ENCODE data around the gene PCDH1.
A peak's percentile ranks its signal among the peaks of the same experiment; 100 is the strongest.

The PCDH1 gene

GRCh38 chr5:141858079-141858765, 20.0 kb downstream of the PCDH1 start:
- no peak for FAIRE-seq
- DNase-seq (ENCODE audit: extremely low spot score, insufficient read length, low read depth), result no peak

DNA sequence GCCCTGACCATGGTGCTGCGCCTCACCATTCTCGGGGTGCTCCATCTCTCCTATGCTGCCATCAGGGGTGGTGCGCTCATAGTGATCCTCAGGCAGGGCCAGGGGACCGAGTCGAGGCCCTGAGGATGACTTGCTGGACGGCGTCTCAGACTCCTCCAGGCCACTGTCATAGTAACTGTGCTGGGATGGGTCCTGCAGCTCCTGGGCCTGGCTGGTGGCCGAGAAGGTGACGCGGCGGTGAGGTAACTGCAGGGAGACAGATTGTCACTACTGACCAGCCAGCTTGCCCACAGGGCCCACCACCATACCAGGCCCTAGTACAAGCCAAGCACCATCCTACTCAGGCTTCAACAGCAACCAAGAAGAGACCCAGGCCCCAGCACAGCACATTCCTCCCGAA, 21.0 kb downstream of the PCDH1 start:
- DNase-seq (ENCODE audit: extremely low spot score, insufficient read length, low read depth) (no peak), FAIRE-seq (no peak)

GRCh38 chr5:141856037-141856790, 22.0 kb downstream of the PCDH1 start:
- DNase-seq (ENCODE audit: extremely low spot score, insufficient read length, low read depth) (no peak), FAIRE-seq (no peak)

DNA sequence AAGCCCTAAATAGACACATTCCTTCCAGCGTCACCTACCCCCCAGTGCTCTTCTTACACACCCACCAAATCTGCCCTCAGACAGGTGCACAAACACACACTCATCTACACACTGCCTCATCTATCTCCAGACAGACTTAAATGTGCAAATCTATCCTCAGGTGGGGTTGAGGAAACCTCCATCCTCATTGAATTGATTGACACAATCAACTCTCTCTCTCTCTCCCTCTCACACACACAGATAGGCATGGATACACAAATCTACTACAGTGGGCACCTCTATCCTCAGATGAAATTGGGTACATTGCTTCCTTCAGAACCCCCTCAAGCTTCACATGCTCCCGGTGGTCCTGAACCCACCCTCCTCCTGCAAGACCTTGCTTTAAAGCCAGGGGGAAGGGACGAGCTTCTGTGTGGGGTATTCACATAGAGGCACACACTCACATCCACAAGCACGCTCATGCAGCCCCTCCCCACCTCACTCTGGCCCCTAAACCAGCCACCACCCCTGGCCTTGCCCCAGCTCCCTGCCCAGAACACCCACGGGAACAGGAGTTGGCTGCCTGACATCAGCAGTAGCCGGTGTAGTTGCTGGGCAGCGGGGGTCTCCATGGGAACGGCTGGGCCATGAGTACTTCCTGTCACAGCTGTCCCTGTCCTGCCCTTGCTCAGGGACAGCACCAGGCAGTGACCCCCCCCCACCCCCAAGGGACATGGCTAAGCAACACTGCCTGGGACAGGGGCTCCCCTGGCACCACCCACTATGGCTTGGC, 22.8 kb downstream of the PCDH1 start:
- DNase-seq (ENCODE audit: extremely low spot score, insufficient read length, low read depth) (no peak), FAIRE-seq (no peak)

- no peak for DNase-seq (ENCODE audit: extremely low spot score, insufficient read length, low read depth)
- FAIRE-seq, result no peak
Measured at GRCh38 chr5:141853895-141854626, 24.1 kb downstream of the PCDH1 start.

DNA sequence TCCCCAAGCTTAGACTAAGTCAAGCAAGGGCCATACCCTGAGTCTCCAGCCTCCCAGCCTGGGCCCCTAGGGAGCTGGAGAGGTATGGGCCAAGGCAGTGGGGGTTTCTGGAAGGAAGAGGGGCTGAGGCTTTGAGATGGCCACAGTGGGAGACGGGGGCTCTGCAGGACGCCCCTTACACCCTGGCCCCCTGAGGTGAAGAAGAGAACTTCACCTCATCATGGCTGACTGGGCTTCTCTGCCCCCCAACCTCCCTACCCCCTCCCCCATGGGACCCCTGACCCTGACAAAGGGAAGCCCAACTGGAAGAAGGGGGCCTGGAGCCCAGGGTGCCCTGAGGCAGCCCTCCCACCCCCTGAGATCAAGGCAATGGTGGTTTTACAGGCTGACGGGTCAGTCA, 25.8 kb downstream of the PCDH1 start:
- FAIRE-seq (no peak), DNase-seq (ENCODE audit: extremely low spot score, insufficient read length, low read depth) (no peak)

GRCh38 chr5:141851195-141851874, 26.9 kb downstream of the PCDH1 start:
- FAIRE-seq, result no peak
- no peak for DNase-seq (ENCODE audit: extremely low spot score, insufficient read length, low read depth)

DNA sequence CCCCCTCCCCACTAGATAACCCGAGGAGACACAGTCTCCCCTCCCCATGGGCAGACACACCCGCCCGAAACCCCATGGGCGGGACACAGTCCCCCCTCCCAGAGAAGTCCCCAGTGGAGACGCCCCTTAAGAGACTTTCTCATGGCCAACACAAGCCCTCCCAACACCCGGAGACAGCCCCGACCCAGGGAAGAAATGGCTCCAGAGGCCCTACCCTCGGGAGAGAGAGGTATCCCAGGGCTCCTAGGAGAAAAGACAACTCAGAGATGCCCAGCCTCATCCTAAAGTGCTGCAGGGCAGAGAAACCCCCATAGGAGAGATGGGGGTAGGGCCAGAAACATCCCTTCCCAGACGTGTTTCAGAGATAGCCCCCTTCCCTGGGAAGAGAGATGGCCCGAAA, 27.4 kb downstream of the PCDH1 start:
- no peak for DNase-seq (ENCODE audit: extremely low spot score, insufficient read length, low read depth)
- FAIRE-seq, result no peak

GRCh38 chr5:141850244-141850768, 27.9 kb downstream of the PCDH1 start:
- DNase-seq (ENCODE audit: extremely low spot score, insufficient read length, low read depth) (peak; percentile 45), FAIRE-seq (no peak)

- peak; percentile 62 for DNase-seq (ENCODE audit: extremely low spot score, insufficient read length, low read depth)
- FAIRE-seq, result peak; percentile 76
Measured at GRCh38 chr5:141849415-141850243, 28.6 kb downstream of the PCDH1 start.

DNA sequence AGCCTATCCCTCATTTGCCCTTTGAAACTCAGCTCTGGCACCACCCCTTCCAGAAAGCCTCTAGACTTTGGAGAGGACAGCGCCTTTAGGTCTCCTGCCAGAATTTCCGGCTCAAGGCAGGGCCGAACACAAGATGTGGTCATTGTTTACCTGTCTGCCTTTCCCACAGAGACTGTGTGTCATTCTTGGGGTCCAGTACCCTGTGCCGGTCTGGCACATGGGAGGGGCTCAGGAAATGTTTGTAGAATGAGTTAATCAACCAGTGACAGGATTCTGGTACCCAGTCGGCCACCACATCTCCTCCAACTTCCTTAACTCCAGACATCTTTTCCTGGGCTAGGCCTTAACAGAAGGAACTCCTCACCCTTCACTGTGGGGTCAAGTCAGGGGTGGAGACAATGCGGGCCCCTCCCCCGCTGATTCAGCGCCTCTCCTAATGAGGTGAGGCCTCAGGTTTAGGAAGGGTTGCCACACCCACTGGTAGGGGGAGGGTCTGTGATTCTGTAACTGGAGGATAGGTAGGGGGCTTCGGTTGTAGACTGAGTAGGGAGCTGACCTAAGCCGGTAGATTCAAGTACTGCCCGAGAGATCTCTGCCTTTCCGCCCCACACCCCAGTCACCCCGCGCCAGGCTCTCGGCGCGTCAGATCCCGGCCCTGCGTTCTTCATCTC, 29.3 kb downstream of the PCDH1 start:
- FAIRE-seq, result no peak
- no peak for DNase-seq (ENCODE audit: extremely low spot score, insufficient read length, low read depth)

DNA sequence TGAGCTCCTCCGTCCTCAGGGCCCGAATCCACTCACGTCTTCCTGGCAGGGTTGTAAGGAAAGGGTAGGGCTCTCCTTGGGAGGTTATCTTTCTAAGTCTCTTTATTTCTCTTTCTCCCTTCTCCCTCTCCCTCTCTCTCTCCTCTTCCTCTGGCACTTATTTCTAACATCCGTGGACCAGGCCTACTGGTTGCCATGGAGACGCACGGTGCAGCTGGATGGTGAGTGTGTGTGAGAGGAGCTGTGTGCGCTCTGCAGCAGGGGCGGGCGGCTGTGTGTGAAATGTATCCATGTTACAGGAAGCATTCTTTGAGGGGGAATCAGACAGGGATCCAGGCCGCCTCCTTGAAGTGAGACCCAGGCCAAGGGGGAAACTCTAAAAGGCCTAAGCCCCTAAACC, 32.2 kb downstream of the PCDH1 start:
- no peak for DNase-seq (ENCODE audit: extremely low spot score, insufficient read length, low read depth)
- no peak for FAIRE-seq

- FAIRE-seq, result no peak
- DNase-seq (ENCODE audit: extremely low spot score, insufficient read length, low read depth), result no peak
Measured at GRCh38 chr5:141845371-141845851, 32.8 kb downstream of the PCDH1 start.

DNA sequence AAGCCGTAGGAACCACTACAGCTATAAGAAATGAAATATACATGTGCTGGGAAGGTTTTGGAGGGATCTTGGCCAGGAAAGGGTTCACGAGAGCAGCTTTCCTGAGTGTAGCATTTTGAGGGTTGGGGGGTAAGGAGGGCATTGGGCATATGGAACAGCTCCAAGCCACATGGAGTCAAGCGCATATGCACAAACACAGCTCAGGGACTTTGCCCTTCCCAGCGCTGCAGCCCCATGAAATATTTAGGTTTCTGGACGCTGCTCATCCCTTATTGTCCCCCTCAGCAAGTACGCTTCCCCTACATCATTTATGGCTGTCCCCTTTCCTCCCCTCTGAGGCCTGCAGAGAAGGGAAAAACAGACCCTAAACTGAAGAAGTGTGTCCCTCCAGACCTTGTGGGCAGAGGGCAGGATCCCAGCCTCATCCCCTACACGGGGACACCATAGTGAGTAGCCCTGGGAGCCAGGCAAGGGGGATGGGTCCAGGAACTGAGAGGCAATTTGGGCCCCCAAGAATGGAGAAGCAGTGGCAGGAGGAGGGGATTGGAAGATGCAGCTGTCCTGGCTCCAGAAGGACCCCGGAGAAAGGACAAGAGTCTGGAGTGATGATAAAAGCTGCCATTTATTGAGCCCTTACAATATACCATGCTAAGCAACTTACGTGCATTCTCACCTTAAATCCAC, 33.7 kb downstream of the PCDH1 start:
- FAIRE-seq (no peak), DNase-seq (ENCODE audit: extremely low spot score, insufficient read length, low read depth) (no peak)

GRCh38 chr5:141843156-141843927, 34.9 kb downstream of the PCDH1 start:
- FAIRE-seq (no peak), DNase-seq (ENCODE audit: extremely low spot score, insufficient read length, low read depth) (no peak)

DNA sequence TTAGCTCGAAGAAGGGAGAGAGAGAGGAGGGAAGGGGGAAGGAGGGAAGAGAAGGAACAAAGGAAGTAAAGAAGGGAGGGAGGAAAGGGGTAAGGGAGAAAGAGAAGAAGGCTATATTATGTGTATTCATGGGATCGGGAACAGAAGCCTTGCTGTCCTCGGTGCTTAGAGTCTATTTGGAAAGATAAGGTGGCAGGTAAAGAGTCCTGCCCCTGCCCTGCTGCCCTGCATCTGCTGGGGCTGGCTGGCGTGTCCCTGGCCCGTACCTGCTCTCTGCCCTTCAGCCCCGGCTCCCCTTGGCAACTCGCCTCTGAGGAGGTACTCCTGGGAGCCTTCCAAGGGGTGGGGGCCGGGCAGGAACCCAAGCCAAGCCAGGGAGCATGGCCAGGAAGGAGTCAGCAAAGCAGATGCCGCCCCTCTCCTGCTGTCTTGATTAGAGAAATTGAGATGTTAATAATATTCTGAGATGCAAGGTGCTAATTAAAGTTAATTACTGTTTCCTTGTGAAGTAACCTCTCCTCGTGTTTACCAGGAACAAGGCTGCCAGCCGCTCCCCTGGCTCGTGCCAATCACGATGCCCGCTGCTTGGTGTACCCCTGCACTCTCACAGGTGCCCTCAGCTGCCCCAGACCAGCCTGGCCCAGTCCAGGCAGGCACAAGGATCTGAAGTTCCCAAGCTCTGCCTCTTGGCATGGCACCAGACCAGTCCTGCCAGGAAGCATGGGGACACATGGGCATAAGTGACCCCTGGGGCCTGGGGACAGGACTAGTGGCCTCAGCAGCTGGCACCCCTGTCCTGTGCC, 36.6 kb downstream of the PCDH1 start:
- no peak for DNase-seq (ENCODE audit: extremely low spot score, insufficient read length, low read depth)

More for the DNA sequence above, 36.6 kb downstream of the PCDH1 start:
- no peak for FAIRE-seq

Measured in GM18507 (cell line).